22Rv1 (cell line): ENCODE measurements around the gene SEC16A.

Source experiments
- CTCF ChIP-seq: fragments of 450-650 bp; IDR thresholded peaks from 2 replicates; pipeline ENCODE4 v1.5.1; 2017; ENCODE audit warnings: mild to moderate bottlenecking
- ZFX ChIP-seq: fragments of 450-650 bp; IDR thresholded peaks from 2 replicates; pipeline ENCODE4 v1.6.1; 2017; ENCODE audit warnings: antibody characterized with exemption, borderline replicate concordance

DNA sequence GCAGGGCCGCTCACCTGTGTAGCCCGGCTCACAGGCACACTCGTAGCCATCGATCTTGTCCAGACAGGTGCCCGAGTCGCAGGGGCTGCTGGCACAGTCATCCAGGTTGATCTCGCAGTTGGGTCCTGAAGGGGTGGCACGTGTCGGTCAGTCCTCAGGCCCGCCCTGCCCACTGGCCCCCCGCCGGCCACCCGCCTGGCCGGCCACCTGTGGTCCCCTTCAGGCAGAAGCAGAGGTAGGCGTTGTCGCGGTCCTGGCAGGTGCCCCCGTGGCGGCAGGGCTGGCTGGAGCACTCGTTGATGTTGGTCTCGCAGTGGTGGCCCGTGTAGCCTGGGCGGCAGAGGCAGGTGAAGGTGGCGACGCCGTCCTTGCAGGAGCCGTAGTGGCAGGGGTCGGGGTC lies 32.4 kb upstream of the SEC16A start:
- TF ChIP-seq CTCF (no peak), ZFX (no peak)
